GM03348 (cell line): ENCODE results near the gene GTF2F1.
"Not testable (repeated sequence)": the region's sequence is repeated elsewhere in the genome, so short reads cannot be mapped to it uniquely, and the experiment has no call there.

ENCODE experiments used
- DNase-seq: peaks from one replicate; pipeline ENCODE4 v3.0.0; 2012; ENCODE audit warnings: low spot score

The GTF2F1 gene

DNA sequence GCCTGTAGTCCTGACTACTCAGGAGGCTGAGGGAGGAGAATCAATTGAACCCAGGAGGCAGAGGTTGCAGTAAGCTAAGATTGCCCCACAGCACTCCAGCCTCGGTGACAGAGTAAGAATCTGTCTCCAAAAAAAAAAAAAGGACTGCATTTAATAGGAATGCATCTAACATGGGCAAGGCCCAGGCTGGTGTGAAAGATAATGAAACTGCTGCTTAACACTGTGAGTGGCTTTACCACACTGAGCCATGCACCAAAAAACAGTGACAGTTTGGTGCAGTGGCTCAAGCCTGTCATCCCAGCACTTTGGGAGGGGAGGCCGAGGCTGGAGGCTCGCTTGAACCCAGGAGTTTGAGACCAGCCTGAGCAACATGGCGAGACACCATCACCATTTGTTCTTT lies 8.6 kb downstream of the GTF2F1 start:
- DNase-seq, result no peak

- DNase-seq, result no peak
Observed at GRCh38 chr19:6383188-6383587, 9.8 kb downstream of the GTF2F1 start.

DNA sequence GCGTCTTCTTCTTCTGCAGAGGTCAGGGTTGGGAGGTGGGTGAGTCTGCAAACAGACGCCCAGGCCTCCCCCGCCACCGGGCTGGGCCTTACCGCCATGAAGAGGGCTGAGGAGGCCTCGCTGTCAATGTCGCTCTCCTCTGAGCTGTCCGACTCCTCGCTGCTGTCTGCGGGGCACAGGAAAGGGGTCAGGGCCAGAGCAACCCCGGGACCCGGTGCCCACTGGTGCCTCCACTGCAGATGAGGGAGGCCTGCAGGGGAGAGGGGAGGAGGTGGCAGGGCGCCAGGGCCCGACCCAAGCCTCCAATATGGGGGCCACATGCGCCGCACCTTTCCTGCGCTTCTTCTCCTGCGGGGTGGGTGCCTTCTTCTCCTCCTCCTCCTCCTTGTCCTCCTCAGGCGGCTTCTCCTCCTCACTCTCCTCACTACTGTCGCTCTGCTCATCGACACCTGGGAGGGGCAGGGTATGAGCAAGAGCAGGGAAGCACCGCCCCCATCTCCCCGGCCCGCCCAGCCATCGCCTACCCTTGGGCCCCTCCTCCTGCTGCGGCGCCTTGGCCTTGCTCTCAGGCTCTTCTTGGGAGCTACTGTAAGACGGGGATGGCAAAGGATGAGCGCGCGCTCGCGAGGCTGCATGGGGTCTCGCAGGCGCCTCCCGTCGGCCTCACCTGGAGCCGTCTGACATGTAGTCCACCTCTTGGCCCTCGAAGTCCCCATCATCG lies 11.8 kb downstream of the GTF2F1 start:
- no peak for DNase-seq

- DNase-seq, result no peak
Observed at GRCh38 chr19:6379744-6380143, 13.2 kb downstream of the GTF2F1 start.

DNA sequence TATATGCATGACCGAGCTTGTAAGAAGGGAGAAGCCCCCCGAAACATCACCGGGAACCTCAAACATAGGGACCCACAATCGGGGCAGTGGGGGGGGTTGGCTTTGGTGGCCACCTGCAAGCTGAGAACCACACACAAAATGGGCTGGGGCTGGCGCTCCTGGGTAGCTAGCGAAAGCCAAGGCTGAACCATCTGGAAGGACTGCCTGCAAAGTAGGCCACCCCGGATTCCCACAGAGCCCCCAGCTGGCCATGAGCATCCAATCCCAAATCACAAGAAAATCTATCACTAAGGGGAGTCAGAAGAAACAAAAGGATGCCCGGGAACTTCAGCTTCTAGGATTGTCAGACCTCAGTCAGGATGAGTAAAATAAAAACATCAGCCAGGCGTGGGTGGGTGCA lies 14.5 kb downstream of the GTF2F1 start:
- DNase-seq, result no peak

DNA sequence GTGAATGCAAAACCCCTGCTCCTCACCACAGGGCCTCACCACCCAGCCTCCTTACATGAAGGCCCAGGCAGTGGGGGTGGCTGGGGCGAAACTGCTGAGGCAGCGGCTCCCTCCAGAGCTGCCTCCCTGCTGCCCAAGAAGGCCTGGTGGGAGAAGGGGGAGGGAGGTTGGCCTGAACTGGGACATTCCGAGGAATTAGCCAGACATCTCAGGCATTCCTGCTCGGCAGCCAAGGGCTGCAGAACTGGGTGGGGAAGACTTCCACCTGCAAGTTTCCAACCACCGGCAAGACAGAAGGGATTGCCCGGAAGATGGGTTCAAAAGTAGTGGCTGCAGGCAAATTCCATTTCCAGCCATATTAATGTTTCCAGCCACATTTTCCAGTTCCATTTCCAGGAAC lies 14.9 kb downstream of the GTF2F1 start:
- DNase-seq, result peak; percentile 81

DNA sequence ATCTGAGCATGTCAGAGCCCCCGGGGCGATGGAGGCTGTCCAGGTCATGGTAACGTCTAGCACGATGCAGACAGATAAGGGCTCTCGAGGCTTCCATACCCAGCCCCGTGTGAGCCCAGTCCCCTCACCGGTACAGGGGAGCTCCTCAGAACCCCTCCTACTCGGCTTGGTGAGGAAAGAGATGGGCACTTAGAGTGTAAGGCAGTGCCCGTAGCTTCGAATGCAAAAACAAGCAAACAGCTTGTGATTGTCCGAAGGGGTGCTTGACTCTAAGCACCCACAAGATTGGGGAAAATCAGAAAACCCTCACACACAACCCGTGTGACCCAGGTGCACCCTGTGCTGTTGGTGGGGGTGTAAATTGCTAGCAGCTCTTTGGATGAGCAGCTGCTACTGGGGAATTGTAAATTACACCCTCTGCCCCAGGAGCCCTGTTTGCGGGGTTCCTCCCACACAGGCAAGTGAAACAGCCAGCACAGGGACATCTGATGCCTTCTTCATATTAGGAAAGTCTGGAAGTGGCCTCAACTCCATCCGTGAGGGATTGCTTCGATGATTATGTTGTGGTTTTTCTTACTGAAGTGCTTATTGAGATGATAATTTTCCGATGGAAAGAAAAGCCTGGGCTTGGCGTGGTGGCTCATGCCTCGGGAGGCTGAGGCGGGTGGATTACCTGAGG lies 16.3 kb downstream of the GTF2F1 start:
- no peak for DNase-seq

GRCh38 chr19:6375411-6376010 lies 17.5 kb downstream of the GTF2F1 start, which contains the start of gene PSPN:
TSS of gene PSPN (minus strand) at chr19:6375933. CDS start at chr19:6375849, 84 bp downstream.
- DNase-seq, result no peak

DNA sequence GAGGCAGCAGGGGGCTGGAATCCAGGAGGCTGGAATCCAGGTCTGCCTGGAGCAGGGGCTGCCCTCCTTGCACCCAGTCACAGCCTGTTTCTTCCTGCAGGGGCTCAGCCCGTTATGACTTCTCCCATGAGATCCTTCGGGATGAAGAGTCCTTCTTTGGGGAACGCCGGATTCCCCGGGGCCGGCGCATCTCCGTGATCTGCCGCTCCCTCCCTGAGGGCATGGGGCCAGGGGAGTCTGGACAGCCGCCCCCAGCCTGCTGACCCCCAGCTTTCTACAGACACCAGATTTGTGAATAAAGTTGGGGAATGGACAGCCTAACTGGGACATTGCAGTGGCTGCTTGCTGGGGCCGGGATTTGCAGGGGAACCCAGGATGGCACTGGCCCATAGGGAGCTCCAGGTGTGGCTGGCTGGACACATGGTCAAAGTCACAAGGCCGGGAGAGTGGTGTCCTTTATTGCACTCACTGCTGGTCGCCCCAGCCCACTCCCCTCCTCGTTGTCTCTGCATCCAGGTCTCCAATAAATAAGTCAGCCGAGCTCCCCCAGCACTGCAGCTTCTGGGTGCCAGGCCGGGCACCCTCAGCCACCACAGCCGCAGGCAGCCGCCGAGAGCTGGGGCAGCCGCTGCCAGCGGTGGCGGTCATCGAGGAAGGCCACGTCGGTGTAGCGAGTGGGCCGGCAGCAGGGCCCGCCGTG lies 18.1 kb downstream of the GTF2F1 start:
- DNase-seq, result no peak

GRCh38 chr19:6374161-6374709 lies 18.7 kb downstream of the GTF2F1 start:
- no peak for DNase-seq

GRCh38 chr19:6373813-6374108 lies 19.2 kb downstream of the GTF2F1 start:
- no peak for DNase-seq

GRCh38 chr19:6373096-6373812 lies 19.7 kb downstream of the GTF2F1 start:
- peak; percentile 99 for DNase-seq

DNA sequence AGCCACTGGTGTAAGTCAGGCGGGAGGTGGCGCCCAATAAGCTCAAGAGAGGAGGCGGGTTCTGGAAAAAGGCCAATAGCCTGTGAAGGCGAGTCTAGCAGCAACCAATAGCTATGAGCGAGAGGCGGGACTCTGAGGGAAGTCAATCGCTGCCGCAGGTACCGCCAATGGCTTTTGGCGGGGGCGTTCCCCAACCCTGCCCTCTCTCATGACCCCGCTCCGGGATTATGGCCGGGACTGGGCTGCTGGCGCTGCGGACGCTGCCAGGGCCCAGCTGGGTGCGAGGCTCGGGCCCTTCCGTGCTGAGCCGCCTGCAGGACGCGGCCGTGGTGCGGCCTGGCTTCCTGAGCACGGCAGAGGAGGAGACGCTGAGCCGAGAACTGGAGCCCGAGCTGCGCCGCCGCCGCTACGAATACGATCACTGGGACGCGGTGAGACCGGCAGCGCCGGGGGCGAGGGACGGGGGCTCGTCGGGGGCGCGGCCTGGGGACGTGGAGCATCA lies 20.3 kb downstream of the GTF2F1 start, which contains the start of gene ALKBH7:
Gene ALKBH7 (plus strand): TSS at position 201 of the 502 bp plus-strand sequence. CDS start 27 bp downstream, at position 228.
- DNase-seq, result peak; percentile 97

GRCh38 chr19:6364353-6364752 lies 28.6 kb downstream of the GTF2F1 start:
- DNase-seq, result no peak

- no peak for DNase-seq
Observed at GRCh38 chr19:6362351-6362801, 30.6 kb downstream of the GTF2F1 start.

- DNase-seq, result peak; percentile 30
Observed at GRCh38 chr19:6362027-6362350, 31.0 kb downstream of the GTF2F1 start.

DNA sequence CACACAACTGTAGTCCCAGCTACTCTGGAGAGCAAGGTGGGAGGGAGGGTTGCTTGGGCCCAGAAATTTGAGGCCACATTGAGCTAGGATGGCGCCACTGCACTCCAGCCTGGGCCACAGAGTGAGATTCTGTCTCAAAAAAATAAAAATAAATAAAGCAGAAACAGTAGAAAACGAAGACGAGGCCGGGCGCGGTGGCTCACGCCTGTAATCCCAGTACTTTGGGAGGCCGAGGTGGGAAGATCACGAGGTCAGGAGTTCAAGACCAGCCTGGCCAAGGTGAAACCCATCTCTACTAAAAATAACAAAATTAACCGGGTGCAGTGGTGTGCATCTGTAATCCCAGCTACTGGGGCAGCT lies 32.1 kb downstream of the GTF2F1 start:
- not testable (repeated sequence) for DNase-seq

GRCh38 chr19:6360445-6360844 lies 32.5 kb downstream of the GTF2F1 start:
- not testable (repeated sequence) for DNase-seq

GRCh38 chr19:6359568-6360341 lies 33.2 kb downstream of the GTF2F1 start:
- DNase-seq, result no peak

DNA sequence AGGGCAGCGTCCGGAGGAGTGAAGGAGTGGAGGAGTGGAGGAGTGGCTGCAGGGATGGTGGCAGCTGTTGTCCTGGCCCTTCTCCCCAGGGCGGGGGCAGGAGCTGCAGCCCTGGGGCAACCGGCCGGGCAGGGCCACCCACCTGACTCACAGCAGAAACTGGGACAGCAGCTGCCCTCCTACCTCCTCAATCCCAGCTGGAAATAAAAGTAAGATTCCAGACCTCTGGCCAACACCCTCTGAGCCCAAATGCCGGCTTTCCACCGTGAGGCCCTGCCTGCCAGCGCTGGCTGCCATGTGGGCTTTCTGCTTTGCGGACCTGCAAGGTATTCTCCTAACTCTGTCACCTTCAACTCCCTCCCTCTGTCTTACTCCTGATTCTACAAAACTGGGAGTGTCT lies 35.0 kb downstream of the GTF2F1 start:
- no peak for DNase-seq

DNA sequence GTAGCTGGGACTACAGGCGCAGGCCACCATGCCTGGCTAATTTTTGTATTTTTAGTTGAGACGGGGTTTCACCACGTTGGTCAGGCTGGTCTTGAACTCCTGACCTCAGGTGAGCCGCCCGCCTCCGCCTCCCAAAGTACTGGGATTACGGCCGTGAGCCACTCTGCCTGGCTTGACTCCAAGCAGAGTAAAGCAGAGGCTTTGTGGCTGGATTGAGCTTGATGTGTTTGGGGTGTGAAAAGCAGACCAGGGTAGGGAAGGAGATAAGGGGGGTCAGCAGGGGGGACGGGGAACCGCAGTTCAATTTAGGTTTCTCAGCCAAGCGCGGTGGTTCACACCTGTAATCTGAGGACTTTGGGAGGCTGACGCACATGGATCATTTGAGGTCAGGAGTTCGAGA lies 35.8 kb downstream of the GTF2F1 start:
- DNase-seq, result no peak
